ENCODE results near the gene KLF3.

Gene KLF3

GRCh38 chr4:38704622-38705154 lies 40.7 kb downstream of the KLF3 start:
- no peak for DNase-seq

GRCh38 chr4:38706301-38706700 lies 42.3 kb downstream of the KLF3 start:
- DNase-seq = no peak

GRCh38 chr4:38710053-38710452 lies 46.1 kb downstream of the KLF3 start:
- DNase-seq = no peak

- DNase-seq = no peak
Measured at GRCh38 chr4:38711066-38711465, 47.1 kb downstream of the KLF3 start.

- DNase-seq = no peak
Measured at GRCh38 chr4:38715050-38715449, 51.1 kb downstream of the KLF3 start.

- no peak for DNase-seq
Measured at GRCh38 chr4:38716256-38716655, 52.3 kb downstream of the KLF3 start.

- no peak for DNase-seq
Measured at GRCh38 chr4:38717604-38718003, 53.6 kb downstream of the KLF3 start.

GRCh38 chr4:38723114-38723513 lies 59.1 kb downstream of the KLF3 start:
- no peak for DNase-seq

- no peak for DNase-seq
Measured at GRCh38 chr4:38723726-38724474, 59.9 kb downstream of the KLF3 start.

- DNase-seq = no peak
Measured at GRCh38 chr4:38724475-38724808, 60.4 kb downstream of the KLF3 start.

GRCh38 chr4:38728631-38729141 lies 64.7 kb downstream of the KLF3 start:
- no peak for DNase-seq

GRCh38 chr4:38730493-38730829 lies 66.5 kb downstream of the KLF3 start:
- no peak for DNase-seq

- DNase-seq = peak; percentile 92
Measured at GRCh38 chr4:38730830-38731646, 67.0 kb downstream of the KLF3 start.

GRCh38 chr4:38733663-38734062 lies 69.7 kb downstream of the KLF3 start:
- no peak for DNase-seq

- DNase-seq = no peak
Measured at GRCh38 chr4:38734446-38734845, 70.4 kb downstream of the KLF3 start.

GRCh38 chr4:38734911-38735310 lies 70.9 kb downstream of the KLF3 start:
- DNase-seq = no peak

GRCh38 chr4:38735870-38736269 lies 71.9 kb downstream of the KLF3 start:
- DNase-seq = no peak

- no peak for DNase-seq
Measured at GRCh38 chr4:38738940-38739803, 75.2 kb downstream of the KLF3 start.

- no peak for DNase-seq
Measured at GRCh38 chr4:38740303-38740702, 76.3 kb downstream of the KLF3 start.

GRCh38 chr4:38743866-38744265 lies 79.9 kb downstream of the KLF3 start:
- no peak for DNase-seq

- DNase-seq = no peak
Measured at GRCh38 chr4:38745881-38746280, 81.9 kb downstream of the KLF3 start.

- no peak for DNase-seq
Measured at GRCh38 chr4:38747629-38748028, 83.6 kb downstream of the KLF3 start.

- no peak for DNase-seq
Measured at GRCh38 chr4:38749336-38749735, 85.3 kb downstream of the KLF3 start.

Data from CD4-positive, alpha-beta T cell treated with Interleukin-17A for 4 hours (primary cell).